Fibroblast of the aortic adventitia (primary cell): ENCODE measurements around the gene RTN3. TPM values are rescaled to one million over a fixed set of nuclear protein-coding genes. Genes with fewer than 3 reads are reported as not detected.
A peak's percentile ranks its signal among the peaks of the same experiment; 100 is the strongest.

Experiments used
- DNase-seq: peaks from one replicate; pipeline ENCODE4 v3.0.0-alpha.2; 2010; ENCODE audit warnings: low read depth
- H3K4me3 ChIP-seq: 2 replicates; pipeline ENCODE4 v1.5.1; 2011; ENCODE audit warnings: low read depth, mild to moderate bottlenecking, control low read depth, low read length, moderate library complexity
- total RNA-seq: library from RNA; depleted of rRNA; stranded (reverse); fragments of >200 nt; gene quantifications from 2 replicates; pipeline ENCODE4 v1.2.3, GENCODE V29; 2012; ENCODE audit warnings: low replicate concordance
- TF ChIP-seq, protein P1 (sequence below): IDR thresholded peaks from 2 replicates; pipeline ENCODE4 v1.5.1; 2011; ENCODE audit warnings: mild to moderate bottlenecking, low read length, control low read depth, inconsistent platforms; ENCODE audit not compliant: insufficient read depth

Gene RTN3
- total RNA-seq, 1 donor = 151 TPM

DNA sequence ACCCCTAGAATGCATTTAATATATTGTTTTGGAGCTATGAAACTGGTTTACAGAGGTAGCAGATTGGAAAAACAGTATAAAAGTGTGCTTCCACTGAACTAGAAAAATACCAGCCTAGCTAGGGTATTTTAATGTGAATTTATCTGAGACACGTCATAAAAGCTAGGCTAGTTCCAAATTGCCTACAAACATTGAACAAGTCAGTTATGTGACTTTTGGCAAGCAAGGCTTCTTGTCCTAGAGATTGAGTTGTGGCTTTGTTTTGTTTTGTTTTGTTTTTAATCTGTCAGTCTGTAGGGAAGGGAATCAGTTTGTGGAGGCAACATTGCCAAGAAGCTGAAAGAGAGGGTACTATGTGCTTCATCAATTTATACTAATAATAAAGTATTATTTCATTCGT lies 24.2 kb downstream of the RTN3 start:
- DNase-seq = no peak
- no peak overlapping the region for H3K4me3 ChIP-seq
- TF ChIP-seq, protein P1, sequence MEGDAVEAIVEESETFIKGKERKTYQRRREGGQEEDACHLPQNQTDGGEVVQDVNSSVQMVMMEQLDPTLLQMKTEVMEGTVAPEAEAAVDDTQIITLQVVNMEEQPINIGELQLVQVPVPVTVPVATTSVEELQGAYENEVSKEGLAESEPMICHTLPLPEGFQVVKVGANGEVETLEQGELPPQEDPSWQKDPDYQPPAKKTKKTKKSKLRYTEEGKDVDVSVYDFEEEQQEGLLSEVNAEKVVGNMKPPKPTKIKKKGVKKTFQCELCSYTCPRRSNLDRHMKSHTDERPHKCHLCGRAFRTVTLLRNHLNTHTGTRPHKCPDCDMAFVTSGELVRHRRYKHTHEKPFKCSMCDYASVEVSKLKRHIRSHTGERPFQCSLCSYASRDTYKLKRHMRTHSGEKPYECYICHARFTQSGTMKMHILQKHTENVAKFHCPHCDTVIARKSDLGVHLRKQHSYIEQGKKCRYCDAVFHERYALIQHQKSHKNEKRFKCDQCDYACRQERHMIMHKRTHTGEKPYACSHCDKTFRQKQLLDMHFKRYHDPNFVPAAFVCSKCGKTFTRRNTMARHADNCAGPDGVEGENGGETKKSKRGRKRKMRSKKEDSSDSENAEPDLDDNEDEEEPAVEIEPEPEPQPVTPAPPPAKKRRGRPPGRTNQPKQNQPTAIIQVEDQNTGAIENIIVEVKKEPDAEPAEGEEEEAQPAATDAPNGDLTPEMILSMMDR = no peak

DNA sequence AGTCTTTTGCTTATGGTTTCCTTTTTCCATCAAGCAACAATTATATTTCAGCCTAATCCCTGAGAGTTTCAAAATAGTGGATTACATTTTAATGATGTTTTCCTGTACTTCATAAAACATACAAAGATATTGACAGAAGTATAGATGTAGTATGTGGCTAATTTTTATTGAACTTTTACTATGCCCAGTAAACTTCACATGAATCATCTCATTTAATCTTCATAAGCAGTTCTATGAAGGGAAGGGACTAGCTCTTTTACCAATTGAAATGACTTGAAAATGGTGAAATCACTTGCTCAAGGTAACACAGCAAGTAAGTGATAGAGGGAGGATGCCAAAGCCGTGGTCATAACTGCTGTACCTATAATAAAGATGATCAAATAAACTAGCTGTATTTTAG lies 27.5 kb downstream of the RTN3 start:
- no peak for DNase-seq

DNA sequence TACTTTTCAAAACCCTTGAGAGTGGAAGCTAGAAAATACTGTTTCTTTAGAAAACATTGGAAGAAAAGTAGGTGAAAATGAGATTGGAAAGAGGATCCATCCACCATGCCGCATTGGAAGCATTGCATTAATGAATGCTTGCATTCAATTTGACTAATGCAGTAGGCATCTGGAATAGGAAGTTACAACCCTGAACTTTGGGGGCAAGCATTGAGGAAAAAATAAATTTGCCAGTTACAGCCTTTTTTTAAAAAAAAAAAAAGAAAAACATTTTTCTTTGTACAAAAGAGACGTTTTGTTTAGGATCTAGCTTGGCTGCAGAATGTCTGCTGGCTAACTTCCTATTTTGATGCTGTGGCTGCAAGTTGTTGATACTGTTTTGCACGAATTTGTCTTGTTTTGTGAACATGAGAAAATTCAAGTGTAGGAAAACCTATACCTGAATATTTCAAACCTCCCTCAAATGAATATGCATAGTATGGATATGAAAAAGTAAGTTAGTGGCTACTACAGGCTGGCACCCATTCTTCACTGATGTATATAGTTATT lies 28.1 kb downstream of the RTN3 start:
- no peak overlapping the region for H3K4me3 ChIP-seq
- DNase-seq = peak; percentile 37
- TF ChIP-seq, protein P1 = no peak

More for the DNA sequence above, 27.5 kb downstream of the RTN3 start:
- TF ChIP-seq, protein P1 = no peak
- no peak overlapping the region for H3K4me3 ChIP-seq

DNA sequence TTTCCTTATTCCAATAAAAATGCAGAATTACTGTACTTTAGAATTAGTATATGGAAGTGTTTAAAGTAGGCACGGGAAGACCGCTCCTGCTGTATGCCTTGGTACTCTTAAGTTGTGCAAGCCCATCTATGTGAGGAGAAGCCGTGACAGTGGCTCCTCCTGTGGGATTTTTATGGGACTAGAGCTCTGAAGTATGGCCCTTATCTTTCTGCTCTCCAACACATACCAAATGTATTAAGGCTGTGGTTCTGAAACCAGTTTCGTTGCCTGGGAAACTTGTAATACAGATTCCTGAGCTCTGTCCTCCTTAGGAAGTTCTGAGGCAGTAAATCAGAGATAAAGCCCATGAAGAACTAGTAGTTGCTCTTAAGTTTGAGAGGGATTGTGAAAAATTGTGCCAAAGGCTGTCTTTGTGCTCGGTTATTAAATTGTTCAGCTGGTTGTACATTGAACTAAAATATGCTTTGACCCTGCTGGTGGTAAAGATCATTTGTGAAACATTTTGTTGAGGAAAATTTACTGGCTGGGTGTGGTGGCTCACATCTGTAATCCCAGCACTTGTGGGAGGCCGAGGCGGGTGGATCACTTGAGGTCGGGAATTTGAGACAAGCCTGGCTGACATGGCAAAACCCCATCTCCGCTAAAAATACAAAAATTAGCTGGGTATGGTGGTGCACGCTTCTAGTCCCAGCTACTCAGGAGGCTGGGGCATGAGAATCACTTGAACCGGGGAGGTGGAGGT lies 29.3 kb downstream of the RTN3 start:
- no peak overlapping the region for H3K4me3 ChIP-seq
- DNase-seq = peak; percentile 93
- TF ChIP-seq, protein P1 = peak; percentile 58

DNA sequence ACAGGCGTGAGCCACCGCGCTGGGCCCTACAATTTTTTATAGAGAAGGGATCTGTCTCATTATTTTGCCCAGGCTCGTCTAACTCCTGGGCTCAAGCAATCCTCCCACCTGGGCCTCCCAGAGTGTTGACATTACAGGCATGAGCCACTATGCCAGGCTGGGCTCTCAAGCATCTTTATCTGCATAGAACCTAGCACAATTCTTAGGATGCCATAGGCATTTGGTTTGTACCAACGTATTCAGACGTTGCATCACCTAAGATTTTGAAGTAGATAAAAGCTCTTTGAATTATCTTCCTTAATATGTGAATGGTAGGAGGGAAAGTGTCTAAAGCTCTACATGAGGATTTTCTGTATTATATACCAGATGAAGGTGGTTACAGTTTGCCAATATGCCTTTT lies 30.5 kb downstream of the RTN3 start:
- no peak overlapping the region for H3K4me3 ChIP-seq
- no peak for DNase-seq

DNA sequence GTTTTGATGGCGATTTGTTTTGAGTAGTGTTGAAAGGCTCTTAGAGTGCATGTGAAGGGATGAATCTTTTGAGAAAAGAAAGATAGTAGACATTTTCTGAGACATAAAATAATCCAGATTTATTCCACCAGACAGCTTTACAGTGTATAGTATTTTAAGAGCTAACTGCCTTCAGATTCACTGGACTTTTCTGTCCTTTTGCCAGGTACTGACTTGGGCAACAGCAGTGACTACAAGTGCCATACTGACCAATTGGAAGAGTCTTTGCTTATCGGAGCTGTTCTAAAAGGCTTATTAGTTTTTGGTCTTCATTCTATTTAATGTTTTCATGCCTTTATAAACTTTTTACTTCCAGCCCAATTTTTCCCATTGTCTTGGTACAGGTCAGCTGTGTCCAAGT lies 32.5 kb downstream of the RTN3 start:
- no peak overlapping the region for H3K4me3 ChIP-seq
- TF ChIP-seq, protein P1 = no peak
- peak; percentile 54 for DNase-seq

More for the DNA sequence above, 30.5 kb downstream of the RTN3 start:
- TF ChIP-seq, protein P1 = no peak
